Inferior parietal cortex (tissue), 1 donor: ENCODE measurements around the gene STMP1.

ENCODE experiments used
- DNase-seq: peaks from one replicate; pipeline ENCODE4 v3.0.0-alpha.2; 2016; ENCODE audit errors: extremely low spot score

Gene STMP1

GRCh38 chr7:135693558-135693957, 31.2 kb downstream of the STMP1 start:
- no peak for DNase-seq

GRCh38 chr7:135697276-135698049, 35.1 kb downstream of the STMP1 start:
- no peak for DNase-seq

DNA sequence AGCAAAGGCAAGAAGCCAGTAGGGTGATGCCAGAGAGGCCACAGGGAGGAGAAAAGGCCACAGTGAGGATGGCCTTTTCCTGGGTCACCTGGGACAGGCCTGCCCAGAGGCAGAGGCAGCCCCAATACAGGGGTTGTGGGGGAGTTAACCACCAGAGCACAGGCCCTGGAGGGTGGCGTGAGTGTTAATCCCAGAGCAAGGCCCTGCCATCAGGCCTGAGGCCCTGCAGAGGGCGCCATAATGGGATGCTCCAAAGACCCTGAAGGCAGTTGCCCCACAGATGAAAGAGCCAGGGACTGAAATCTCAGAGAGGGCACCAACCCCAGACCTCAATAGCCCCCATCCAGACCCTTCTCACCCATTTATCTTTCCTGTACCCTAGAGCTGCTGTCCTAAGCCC, 41.8 kb downstream of the STMP1 start:
- DNase-seq = no peak

GRCh38 chr7:135704698-135705097, 42.4 kb downstream of the STMP1 start:
- no peak for DNase-seq

DNA sequence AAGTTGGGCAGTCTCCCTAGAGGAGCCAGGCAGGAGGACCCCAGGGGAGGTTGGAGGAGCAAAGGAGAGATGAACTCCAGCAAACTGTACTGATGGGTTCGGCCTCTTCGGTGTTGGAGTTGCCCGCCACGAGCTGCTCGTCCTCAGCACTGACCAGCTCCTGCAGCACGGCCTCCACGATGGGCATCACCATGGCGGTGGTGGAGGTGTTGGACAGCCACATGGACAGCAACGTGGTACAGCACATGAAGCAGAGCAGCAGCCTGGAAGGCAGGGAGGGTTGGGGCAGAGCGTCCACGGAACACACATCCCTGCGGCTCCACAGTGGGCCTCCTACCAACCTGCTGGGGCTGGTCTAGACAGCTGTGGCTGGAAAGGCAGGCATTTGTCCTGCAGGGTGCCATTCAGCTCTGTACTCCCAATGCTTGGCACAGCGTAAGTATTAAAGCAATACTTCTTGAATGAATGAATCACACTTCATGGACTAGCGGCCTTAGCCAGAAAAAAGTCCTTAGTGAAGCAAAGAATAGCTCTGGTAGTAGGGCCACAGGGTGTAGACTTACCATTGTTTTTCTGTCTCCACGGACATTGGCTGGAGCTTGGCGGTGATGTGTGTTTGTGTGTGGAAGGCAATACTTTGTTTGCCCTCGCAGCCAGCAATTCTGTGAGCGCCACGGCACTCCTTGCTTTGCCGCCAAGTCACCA, 43.9 kb downstream of the STMP1 start:
- no peak for DNase-seq

- DNase-seq = no peak
Measured at GRCh38 chr7:135706858-135707569, 44.7 kb downstream of the STMP1 start.

DNA sequence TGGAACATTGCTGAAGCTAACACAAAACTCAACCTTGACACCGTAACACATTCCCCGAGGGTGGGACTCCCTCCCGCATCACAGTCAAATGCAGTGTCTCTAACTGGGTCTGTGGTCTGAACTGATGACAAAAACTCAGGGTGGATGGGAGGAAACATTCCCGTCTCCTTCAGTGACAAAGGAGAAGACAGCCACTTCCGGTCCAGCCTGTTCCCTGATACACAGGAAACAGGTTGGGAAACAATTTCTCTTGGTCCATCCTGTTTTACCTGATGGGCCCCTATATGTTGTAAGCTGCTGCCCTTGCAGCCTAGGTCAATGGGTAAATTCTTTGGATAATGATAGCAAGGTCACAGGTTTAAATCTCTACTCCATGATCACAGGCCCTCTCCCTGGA, 45.3 kb downstream of the STMP1 start:
- no peak for DNase-seq

DNA sequence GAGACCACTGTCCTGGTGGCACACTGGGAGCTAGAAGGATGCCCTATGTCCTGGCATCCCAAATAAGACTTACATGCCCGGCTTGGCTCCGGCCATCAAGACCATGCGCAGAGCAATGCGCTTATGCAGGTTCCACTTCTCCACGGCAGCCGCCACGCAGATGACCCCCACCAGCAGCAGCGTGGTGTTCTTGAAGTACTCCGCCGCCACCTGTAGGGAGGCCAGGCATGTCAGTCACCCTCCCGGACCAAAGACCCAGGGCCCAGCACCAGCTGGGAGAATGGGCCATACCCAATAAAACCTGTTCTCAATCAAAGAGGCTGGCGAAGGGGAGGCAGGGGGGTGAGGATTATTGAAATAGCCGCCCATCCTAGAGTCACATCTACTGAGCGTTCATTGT, 45.7 kb downstream of the STMP1 start:
- no peak for DNase-seq

GRCh38 chr7:135709508-135709907, 47.2 kb downstream of the STMP1 start:
- DNase-seq = no peak

DNA sequence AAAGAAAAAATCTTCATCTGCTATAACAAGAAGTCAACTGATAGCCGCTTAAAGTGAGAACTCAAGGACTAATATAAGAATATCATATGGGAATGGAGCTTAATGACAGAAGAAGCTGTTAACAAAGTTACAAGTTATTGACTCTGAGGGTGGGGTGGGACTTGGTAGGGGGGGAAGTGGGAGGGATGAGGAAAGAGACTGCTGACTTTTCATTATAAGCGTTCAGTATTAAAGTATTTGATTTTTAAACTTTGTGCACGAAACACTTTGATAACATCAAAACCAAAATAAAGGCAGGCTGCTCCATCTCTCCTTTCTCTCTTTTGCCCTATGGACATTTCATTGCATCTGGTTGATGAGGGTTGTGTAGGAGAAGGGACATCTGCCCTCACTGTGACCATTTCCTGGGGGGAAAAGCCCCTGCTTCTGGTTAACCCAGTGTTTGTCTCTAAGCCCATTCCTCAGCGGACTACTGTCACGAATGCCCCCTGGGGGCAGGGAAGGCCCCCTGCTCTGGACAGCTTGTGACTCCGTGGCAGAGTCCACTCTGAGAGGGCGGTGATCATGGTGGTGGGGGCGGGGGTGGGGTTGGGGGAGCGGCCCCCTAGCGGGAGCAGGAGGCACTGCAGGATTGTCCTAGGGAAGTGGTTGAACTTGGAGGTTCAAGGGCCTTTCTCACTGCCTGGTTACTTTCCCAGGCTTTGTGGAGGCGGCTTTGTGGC, 48.3 kb downstream of the STMP1 start:
- DNase-seq = no peak

GRCh38 chr7:135711139-135711469, 48.8 kb downstream of the STMP1 start:
- DNase-seq = no peak

DNA sequence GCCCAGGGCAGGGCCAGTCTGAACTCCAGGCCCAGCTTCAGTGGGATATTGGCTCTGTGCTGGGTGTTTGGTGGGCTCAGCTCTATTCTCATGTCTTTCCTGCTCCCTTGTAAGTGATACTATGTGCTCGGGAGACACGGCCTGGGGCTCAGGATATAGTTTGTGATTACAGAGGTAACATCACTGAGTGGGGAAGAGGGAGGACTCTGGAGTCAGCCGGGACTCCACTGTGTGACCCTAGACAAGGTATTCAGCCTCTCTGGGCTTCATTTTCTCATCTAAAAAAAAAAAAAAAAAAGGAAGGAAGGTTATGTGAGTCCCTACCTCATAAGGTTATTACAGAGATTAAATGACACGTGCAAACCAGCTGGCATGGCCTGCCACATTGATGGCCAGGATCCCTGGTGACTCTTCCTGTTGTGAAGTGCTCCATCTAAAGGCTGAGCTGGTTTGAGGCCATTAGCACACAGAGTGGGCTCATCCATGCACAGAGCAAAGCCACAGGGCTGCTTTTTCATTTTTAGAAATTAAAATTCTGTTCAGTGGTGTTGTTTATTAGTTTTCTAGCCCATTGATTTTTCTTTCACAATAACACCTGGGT, 50.0 kb downstream of the STMP1 start:
- no peak for DNase-seq

GRCh38 chr7:135712796-135713195, 50.5 kb downstream of the STMP1 start:
- DNase-seq = no peak

DNA sequence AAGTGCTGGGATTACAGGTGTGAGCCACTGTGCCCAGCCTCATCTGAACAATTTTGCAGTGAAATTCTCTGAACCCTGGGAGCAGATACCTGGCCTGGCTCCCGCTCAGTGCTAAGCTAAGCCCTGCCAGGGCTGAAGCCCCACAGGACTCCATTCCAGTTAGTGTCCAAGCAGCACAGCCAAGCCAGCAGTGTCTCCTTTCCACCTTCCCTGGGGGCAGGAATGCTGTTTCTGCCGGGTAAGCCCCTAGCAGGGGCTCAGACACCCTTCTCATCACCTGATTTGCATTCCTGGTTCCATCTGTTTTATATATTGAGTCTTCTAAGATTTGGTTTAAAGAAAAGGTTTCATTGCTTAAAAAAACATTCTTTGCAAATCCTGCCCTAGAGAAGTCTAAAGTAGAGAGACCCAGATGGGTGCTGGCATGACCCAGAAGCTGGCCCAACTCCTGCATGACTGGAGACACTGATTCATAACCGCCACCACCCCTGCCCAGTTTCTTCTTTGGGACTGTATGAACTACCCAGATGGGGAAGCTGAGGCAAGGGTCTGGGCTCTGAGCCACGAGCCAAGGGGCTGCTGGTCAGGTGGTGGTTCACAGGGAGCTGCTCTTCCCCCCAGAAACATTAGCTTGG, 51.6 kb downstream of the STMP1 start:
- no peak for DNase-seq

- DNase-seq = no peak
Measured at GRCh38 chr7:135714534-135715009, 52.3 kb downstream of the STMP1 start.

GRCh38 chr7:135715055-135715522, 52.8 kb downstream of the STMP1 start:
- DNase-seq = no peak

DNA sequence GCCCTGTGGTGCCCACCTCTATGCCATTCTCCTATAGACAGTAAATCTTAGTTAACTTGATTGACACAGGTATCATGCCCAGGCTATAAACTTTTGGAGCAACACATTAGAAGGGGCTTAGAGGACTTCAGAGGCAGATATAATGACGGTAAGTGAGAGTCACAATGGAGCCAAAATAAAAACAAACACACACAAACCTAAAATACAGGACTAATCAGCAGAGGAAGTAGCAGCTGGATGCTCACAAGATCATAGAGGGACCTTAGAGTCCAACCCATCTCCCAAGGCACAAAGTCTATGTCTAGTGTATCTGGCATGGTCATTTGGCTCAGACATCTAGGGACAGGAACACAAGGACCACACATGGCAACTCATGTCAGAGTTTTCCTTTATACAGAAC, 53.4 kb downstream of the STMP1 start:
- DNase-seq = no peak

GRCh38 chr7:135716677-135717238, 54.4 kb downstream of the STMP1 start:
- no peak for DNase-seq

DNA sequence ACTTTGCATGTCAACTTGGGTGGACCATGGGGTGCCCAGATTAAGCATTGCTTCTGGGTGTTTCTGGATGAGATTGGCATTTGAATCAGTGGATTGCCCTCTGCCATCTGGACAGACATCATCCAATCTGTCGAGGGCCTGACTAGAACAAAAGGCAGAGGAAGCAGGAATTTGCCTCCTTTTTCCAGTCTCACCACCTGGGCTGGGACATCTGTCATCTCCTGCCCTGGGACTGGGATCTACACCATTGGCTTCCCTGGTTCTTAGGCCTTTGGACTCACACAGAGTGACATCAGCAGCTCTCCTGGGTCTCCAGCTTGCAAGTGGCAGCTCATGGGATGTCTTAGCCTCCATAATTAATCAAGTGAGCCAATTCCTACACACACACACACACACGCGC, 55.4 kb downstream of the STMP1 start:
- no peak for DNase-seq

DNA sequence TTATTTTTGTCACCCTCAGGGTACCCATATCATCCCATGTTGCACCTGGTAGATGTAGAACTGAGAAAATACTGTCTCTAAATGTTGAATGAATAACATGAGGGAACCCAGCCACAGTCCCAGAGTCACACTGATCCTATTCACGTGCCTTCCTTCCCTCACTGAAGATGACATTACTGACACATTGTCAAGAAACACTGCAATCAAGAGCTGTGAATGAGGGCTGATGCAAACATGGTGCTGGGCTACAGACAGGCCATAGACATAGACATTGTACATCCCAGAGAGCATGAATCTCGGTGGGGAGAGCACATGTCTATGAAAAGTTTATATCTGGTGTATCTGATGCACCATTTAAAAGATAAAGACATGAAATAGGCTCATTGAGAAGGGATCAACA, 55.9 kb downstream of the STMP1 start:
- no peak for DNase-seq
